Measurements from ENCODE around the gene P2RX4.

DNA sequence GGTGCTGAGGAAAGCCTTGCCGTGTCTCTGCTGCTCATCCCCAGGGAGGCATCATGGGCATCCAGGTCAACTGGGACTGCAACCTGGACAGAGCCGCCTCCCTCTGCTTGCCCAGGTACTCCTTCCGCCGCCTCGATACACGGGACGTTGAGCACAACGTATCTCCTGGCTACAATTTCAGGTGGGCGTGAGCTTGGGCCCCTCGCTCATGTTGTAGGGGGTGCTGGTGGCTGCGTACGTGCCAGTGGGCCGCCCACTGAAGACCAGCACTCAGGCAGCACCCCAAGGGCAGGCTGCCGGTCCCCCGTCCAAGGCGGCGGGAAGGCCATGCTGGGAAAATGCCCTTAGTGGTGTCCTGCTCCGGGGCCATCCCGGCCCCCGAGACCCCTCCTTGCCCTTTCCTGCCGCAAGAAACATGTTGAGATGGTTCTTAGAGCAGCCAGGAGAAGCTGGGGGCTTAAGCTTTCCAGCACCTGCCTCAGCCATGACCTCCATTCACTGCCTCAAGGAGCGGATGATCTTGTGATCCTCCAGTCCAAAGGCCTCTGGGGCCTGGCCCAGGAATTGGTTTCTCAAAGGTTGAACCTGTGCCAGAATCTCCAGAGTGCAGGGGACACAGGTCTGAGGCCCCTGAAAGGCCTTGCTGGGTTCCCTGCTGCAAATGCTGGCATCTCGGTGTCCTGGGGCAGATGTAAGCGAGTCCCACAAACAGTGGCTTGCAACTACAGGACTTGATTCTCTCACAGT is 19.2 kb downstream of the P2RX4 start:
- TF ChIP-seq, protein P1, sequence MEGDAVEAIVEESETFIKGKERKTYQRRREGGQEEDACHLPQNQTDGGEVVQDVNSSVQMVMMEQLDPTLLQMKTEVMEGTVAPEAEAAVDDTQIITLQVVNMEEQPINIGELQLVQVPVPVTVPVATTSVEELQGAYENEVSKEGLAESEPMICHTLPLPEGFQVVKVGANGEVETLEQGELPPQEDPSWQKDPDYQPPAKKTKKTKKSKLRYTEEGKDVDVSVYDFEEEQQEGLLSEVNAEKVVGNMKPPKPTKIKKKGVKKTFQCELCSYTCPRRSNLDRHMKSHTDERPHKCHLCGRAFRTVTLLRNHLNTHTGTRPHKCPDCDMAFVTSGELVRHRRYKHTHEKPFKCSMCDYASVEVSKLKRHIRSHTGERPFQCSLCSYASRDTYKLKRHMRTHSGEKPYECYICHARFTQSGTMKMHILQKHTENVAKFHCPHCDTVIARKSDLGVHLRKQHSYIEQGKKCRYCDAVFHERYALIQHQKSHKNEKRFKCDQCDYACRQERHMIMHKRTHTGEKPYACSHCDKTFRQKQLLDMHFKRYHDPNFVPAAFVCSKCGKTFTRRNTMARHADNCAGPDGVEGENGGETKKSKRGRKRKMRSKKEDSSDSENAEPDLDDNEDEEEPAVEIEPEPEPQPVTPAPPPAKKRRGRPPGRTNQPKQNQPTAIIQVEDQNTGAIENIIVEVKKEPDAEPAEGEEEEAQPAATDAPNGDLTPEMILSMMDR (IDR thresholded peaks at IDR 0.05): no peak
- TF ChIP-seq ZFX (IDR thresholded peaks at IDR 0.05; ENCODE audit: borderline replicate concordance): no peak

Measured in 22Rv1 (cell line).